ENCODE data around the gene YDJC.
A peak's percentile ranks its signal among the peaks of the same experiment; 100 is the strongest.
"Not testable (repeated sequence)": the region's sequence is repeated elsewhere in the genome, so short reads cannot be mapped to it uniquely, and the experiment has no call there.

YDJC gene

DNA sequence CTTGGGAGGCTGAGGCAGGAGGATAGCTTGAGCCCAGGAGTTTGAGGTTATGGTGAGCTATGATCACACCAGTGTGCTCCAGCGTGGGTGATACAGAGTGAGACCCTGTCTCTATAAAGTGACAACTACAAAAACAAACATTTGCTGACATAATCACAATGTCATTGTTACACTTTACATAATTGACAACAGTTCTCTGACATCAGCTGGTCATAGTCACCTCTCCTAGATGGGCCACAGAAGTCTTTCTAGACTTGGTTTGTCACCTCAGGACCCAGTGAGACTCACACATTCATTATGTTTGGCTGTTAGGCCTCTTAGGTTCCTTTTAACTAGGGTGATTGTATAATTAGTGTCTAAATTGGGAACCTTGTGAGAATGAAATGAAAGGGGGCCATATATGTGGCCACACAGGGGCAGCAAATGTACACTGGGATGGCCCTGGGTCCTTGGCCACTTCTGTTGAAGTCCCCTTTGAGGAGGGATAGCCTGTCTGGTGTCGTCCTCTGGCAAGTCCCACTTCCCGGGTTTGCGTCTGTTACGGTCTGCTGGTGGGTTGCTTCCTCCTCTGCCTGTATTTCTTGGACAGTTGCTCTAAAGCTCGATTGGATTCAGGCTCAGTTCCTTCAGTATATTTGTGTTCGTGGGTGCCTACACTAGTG lies 30.2 kb upstream of the YDJC start:
- Mint-ChIP-seq H3K4me3 (no peak overlapping the region), H3K4me1 (peaks cover 25% of the 10 kb centered on the region), H3K27ac (no peak overlapping the region), H3K27me3 (no peaks in the 10 kb centered on the region), H3K9me3 (no peaks in the 10 kb centered on the region)
- ATAC-seq (no peak), DNase-seq (no peak)

DNA sequence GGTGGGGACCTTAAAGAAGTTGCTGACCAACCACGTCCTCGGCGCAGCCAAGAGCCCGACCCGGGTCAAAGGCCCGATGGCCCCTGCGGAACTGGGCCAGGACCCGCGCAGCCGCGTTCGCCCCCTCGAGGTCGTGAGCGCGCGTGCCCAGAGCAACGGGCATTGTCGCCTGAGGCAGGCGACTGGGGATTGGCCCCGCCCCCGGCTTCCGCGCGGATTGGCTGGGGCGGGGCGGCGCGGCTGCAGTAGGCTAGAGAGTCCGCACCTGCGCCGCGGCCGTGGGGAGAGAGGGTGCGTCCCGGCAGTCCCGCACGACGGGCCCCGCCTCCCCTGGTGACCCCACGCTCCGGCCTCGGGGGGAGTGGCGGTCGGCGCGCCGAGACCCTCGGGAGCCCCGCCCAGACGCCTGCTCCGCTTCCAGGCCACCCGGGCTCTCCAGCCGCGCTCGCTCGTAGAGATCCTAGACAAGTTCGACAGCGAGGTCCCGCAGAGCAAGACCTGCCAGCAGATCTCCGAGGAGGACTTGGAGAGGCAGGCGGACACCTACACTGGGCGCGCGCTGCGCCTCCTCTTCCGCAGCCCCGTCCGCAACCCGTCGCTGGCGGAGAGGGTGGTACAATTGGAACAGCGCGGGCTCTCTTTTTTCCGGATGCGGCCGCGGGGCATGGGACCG lies 27.7 kb upstream of the YDJC start:
- ATAC-seq = peak; percentile 93
- H3K9me3 Mint-ChIP-seq = no peaks in the 10 kb centered on the region

DNA sequence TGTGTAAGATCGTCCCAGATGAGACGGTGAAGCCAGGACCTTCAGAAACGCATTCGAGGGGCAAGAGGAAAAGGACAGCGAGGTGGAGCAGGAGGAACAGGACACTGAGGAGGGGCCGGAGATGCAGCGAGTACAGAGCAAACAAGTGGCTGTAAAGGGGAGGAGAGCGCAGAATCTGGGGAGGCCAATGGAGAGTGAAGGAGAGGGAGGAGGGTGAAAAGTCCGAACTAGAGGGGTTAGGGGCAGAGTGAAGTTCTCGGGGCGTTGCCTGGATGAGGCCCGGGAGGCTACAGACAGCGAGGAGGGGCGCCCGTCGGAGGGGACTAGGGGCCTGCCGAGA lies 27.2 kb upstream of the YDJC start:
- Mint-ChIP-seq H3K27me3 (no peaks in the 10 kb centered on the region), H3K9me3 (no peaks in the 10 kb centered on the region), H3K4me1 (peaks cover 32% of the 10 kb centered on the region), H3K27ac (no peak overlapping the region), H3K4me3 (peak overlapping the region; percentile 77 to 90)
- DNase-seq (no peak), ATAC-seq (peak; percentile 20)

More for the DNA sequence above, 27.7 kb upstream of the YDJC start:
- peak; percentile 75 to 76 for DNase-seq
- H3K27ac Mint-ChIP-seq = peak overlapping the region; percentile 31 to 74
- no peaks in the 10 kb centered on the region for H3K27me3 Mint-ChIP-seq
- peak overlapping the region; percentile 77 to 90 for H3K4me3 Mint-ChIP-seq
- peaks cover 32% of the 10 kb centered on the region for H3K4me1 Mint-ChIP-seq

DNA sequence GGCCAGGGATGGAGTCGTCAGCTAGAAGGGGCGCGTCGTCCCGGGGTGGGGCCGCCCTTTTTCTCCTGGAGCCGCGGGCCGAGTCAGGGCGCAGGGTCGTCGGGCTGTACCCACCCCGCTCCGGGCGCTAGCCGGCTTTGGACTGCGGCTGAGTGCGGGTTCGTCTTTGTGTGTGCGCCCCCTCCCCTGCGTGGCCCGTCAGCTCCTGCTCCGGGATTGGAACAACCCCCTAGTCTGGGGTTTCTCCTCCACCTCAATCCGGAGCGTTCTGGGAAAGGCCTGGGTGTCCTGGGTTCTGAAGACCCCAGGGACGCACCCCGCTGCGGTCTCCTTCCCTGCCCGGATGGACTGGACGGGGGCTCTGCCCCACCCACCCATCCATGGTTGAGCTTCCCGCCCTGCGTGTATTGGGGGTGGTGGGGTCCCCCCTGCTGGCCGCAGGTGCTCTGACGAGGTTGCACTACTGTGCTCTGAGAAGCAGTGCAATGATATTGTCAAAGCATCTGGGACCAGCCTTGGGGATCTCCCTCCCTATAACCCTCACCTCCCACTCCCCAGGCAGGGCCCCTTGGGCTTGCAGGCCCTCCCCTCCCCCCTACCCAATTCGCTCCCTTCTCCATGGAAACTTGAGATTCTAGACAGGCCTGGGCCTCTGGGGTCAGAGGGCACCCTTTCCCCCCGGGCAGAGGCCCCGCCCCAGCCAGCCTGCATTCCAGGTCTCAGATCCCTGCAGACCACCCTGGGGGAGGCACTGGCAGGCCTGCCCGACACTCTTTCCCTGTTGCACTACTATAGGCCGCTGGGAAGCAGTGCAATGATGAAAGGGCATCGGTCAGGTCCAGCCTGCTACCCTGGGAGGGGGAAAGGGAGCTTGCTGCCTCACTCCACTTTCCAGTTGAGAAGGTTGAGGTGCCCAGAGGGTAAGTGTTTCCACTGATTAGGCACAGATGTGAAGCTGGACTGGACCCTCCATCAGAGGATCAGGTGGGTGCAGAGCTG lies 23.0 kb upstream of the YDJC start:
- no peaks in the 10 kb centered on the region for H3K27me3 Mint-ChIP-seq
- H3K4me1 Mint-ChIP-seq = peaks cover 50% of the 10 kb centered on the region
- H3K9me3 Mint-ChIP-seq = no peaks in the 10 kb centered on the region
- H3K27ac Mint-ChIP-seq = peak overlapping the region; percentile 90 to 98
- no peak for DNase-seq
- H3K4me3 Mint-ChIP-seq = peak overlapping the region; percentile 97
- no peak for ATAC-seq

DNA sequence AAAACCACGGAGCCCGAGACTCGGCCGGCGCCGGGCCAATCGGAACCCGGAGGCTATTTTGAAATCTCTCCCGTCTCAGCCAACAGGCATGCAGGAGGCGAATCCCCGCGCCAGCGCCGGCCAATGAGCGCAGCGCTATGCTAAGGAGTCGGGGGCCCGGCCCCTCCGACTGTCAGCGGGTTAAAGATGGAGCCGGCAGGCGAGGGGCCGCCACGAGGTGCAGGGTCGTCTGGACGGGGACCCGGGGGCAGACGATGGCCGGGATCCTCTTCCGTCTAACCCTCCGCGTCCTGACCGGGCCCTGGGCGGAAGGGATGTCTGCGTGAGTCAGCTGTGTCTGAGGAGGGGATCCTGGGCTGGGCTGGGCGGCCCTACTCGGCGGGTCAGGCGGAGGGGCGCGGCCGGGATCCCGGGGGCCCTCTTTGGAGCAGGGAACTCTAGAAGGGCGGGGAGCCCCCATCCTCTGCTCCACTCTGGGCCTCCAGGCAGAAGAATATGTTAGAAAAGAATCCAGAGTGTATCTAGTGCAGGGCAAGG lies 22.3 kb upstream of the YDJC start:
- Mint-ChIP-seq H3K4me1 (peaks cover 46% of the 10 kb centered on the region), H3K9me3 (no peaks in the 10 kb centered on the region), H3K27me3 (no peaks in the 10 kb centered on the region), H3K27ac (peak overlapping the region; percentile 90 to 98), H3K4me3 (peak overlapping the region; percentile 97)
- ATAC-seq = peak; percentile 97
- peak; percentile 87 to 90 for DNase-seq

DNA sequence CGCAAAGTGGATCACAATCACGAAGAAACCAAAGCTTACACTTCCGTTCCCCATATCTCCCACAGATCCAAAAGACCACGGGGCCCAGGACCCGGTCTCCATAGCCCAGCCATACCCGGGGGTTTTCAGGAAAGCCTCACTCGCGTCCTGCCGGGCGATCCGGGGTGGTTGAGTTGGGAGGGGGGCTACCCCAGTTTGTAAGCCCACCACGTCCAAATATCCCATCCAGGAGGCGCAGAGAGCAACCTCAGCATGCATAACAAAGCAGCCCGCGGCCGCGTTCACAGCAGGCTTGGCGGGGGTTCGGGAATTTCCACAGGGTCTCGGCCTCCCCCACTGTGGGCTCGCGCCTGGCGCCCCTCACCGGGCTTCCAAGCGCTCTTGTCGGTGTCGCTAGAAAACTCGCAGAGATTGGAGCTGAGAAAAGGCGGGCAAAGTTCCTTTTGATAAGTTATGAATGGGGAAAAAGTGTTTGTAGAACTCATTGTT lies 21.7 kb upstream of the YDJC start:
- Mint-ChIP-seq H3K4me3 (peak overlapping the region; percentile 97), H3K4me1 (peaks cover 46% of the 10 kb centered on the region), H3K27ac (peak overlapping the region; percentile 90 to 98), H3K9me3 (no peaks in the 10 kb centered on the region), H3K27me3 (no peaks in the 10 kb centered on the region)
- DNase-seq (no peak), ATAC-seq (peak; percentile 48)

DNA sequence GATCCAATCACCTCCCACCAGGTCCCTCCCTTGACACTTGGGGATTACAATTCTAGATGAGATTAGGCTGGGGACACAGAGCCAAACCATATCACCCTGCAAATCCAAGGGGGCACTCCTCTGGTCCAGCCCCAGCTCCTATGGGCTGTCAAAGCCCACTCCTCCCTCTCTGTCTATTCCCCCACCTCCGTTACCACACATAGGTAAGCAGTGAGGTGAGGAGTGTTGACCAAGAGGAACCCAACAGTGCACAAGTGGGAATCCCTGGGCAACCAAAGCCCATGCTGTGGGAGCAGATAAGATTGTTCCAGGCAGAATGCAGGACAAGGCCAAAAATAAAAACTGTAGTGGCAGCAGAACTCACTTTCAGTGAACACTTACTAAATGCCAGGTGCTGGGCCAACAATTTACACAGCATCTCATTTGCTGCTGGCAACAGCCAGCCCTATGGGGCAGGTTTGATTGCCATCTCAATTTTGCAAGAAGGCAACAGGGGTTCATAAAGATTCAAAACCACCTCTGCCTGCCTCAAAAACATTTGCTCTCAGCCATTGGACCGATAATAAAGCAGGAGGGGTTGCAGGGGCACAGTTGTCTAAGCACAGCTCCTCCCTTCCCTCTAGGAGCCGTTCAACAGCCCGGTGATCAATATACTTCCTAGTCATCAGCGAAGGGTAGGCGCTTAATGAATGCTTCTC lies 21.1 kb upstream of the YDJC start:
- no peaks in the 10 kb centered on the region for H3K27me3 Mint-ChIP-seq
- peak overlapping the region; percentile 90 to 98 for H3K27ac Mint-ChIP-seq
- peak overlapping the region; percentile 97 for H3K4me3 Mint-ChIP-seq
- DNase-seq (no peak), ATAC-seq (no peak)
- H3K4me1 Mint-ChIP-seq = peaks cover 46% of the 10 kb centered on the region
- H3K9me3 Mint-ChIP-seq = no peaks in the 10 kb centered on the region

DNA sequence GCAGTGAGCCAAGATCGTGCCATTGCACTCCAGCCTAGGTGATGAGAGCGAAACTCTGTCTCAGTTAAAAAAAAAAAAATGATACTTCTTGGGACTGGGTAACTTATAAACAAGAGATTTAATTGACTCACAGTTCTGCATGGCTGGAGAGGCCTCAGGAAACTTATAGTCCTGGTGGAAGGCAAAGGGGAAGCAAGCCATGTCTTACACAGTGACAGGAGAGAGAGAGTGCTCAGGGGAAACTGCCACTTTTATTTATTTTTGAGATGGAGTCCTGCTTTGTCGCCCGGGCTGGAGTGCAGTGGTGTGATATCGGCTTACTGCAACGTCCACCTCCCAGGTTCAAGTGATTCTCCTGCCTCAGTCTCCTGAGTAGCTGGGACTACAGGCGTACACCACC lies 20.5 kb upstream of the YDJC start:
- no peaks in the 10 kb centered on the region for H3K27me3 Mint-ChIP-seq
- H3K9me3 Mint-ChIP-seq = no peaks in the 10 kb centered on the region
- H3K27ac Mint-ChIP-seq = no peak overlapping the region
- no peak for ATAC-seq
- peaks cover 46% of the 10 kb centered on the region for H3K4me1 Mint-ChIP-seq
- no peak for DNase-seq
- peak overlapping the region; percentile 97 for H3K4me3 Mint-ChIP-seq

DNA sequence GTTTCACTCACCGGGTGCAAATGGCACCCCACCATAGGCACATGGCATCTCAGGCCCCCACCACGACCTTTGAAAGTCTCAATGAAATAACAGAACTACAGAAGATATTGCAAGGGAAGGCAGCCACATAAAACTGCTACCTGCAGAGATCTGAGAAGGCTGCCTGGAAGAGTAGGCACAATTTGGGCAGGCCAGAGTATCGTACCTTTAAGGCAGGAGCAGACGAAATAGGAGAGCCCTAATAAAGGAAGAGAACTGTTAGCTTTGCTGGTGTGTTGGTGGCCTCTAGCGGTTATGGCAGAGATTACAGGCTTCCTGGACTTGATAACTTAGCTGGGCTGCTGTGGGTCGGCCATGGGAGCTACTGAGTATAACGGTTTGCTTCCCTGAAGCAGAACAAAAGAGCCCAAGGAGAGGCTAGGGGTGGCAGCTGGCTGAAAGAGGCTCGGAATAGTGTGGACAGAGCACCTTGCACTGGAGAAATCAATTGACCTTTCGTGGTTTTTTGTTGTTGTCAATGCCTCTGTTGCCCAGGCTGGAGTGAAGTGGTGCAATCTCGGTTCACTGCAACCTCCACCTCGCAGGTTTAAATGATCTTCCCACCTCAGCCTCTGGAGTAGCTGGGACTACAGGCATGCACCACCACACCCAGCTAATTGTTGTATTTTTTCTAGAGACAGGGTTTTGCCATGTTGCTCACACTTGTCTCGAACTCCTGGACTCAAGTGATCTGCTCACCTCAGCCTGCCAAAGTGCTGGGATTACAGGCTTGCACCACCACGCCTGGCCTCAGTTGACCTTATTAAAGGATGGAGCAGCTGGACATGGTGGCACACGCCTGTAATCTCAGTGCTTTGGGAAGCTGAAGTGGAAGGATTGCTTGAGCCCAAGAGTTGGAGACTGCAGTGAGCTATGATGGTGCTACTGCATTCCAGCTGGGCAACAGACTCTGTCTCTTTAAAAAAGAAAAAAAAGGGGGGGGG lies 17.1 kb upstream of the YDJC start:
- peak; percentile 72 to 76 for DNase-seq
- no peaks in the 10 kb centered on the region for H3K27me3 Mint-ChIP-seq
- H3K4me1 Mint-ChIP-seq = peaks cover 58% of the 10 kb centered on the region
- no peaks in the 10 kb centered on the region for H3K9me3 Mint-ChIP-seq
- ATAC-seq = peak; percentile 24
- no peak overlapping the region for H3K4me3 Mint-ChIP-seq
- peak overlapping the region; percentile 48 to 80 for H3K27ac Mint-ChIP-seq

DNA sequence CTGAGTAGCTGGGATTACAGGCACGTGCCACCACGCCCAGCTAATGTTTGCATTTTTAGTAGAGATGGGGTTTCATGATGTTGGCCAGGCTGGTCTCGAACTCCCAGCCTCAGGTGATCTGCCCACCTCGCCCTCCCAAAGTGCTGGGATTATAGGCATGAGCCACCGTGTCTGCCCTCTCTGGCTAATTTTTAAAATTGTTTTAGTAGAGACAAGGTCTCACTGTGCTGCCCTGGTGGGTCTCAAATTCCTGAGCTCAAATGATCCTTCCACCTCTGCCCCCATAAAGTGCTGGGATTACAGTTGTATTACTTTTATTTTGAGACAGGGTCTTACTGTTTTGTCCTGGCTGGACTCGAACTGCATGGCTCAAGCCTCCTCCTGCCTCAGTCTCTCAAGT lies 15.7 kb upstream of the YDJC start:
- not testable (repeated sequence) for H3K27ac Mint-ChIP-seq, H3K27me3 Mint-ChIP-seq, H3K9me3 Mint-ChIP-seq, H3K4me3 Mint-ChIP-seq, DNase-seq, ATAC-seq
- peaks cover 59% of the 10 kb centered on the region for H3K4me1 Mint-ChIP-seq

DNA sequence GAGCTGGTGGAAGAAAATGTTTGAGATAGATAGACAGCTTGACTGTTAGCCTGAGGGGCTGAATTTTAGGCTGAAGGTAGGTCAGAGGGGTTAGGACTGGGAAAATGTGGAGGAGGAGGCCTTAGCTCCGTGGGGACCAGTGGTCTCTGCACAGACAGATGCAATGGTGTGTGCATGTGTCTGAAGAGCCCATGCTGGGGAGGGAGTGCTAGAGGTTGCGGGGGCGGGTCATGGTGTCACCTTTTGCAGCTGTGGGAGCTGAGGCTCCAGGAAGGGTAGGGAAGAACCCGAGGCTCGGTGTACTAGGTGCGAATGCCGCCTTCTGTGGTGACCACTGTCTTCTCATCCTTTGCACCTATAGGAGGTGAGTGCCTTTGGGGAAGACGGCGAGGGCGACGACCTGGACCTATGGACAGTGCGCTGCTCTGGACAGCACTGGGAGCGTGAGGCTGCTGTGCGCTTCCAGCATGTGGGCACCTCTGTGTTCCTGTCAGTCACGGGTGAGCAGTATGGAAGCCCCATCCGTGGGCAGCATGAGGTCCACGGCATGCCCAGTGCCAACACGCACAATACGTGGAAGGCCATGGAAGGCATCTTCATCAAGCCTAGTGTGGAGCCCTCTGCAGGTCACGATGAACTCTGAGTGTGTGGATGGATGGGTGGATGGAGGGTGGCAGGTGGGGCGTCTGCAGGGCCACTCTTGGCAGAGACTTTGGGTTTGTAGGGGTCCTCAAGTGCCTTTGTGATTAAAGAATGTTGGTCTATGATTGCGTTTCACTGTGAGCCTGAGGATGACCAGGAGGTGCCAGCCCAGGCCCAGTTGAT lies 13.9 kb upstream of the YDJC start:
- H3K27ac Mint-ChIP-seq = no peak overlapping the region
- H3K27me3 Mint-ChIP-seq = peaks cover 11% of the 10 kb centered on the region
- H3K9me3 Mint-ChIP-seq = no peaks in the 10 kb centered on the region
- no peak for DNase-seq
- H3K4me1 Mint-ChIP-seq = peaks cover 49% of the 10 kb centered on the region
- peak overlapping the region; percentile 73 to 93 for H3K4me3 Mint-ChIP-seq
- no peak for ATAC-seq

DNA sequence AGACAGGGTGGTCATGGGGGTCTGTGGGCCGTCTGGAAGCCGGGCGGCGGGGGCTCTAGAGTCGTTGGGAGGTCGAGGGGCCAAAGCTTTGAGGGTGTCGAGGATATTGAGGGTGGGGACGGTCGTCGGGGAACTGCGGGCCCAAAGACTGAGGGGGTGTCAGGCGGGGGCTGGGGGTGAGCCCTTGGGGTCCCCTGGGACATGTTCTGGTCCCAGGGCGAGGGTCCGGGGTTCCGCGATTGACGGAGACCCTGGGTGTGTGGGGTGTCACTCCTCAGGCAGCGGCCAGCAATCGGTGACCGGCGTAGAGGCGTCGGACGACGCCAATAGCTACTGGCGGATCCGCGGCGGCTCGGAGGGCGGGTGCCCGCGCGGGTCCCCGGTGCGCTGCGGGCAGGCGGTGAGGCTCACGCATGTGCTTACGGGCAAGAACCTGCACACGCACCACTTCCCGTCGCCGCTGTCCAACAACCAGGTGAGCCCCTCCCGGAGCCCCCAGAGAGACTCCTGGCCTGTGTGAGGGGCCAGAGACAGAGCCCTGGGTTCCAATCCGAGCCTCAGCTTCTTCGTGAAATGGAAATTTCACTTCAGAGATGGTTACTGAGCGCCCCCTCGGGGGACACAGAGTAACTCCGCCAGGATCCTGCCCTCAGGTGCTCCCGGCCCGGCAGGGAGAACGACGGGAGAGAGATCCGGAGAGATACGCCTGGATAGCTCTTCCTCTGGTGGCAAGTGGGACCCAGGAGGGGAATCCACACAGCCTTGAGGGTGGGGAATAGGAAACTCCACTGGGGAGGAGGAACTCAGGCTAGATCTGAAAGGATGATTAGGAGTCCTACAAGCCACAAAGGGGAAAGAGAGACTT lies 13.0 kb upstream of the YDJC start:
- H3K9me3 Mint-ChIP-seq = no peaks in the 10 kb centered on the region
- peak; percentile 63 to 67 for DNase-seq
- peaks cover 49% of the 10 kb centered on the region for H3K4me1 Mint-ChIP-seq
- peak overlapping the region; percentile 94 to 97 for H3K27ac Mint-ChIP-seq
- ATAC-seq = peak; percentile 22
- H3K27me3 Mint-ChIP-seq = peaks cover 11% of the 10 kb centered on the region
- peak overlapping the region; percentile 73 to 93 for H3K4me3 Mint-ChIP-seq

Data from stimulated activated naive CD8-positive, alpha-beta T cell treated with anti-CD3 and anti-CD28 coated beads, Interleukin-15, amount 100 ng/mL, for 72 hours (primary cell).